AG04450 (cell line): ENCODE measurements around the gene KCNJ15. TPM values are rescaled to one million over a fixed set of nuclear protein-coding genes. Genes with fewer than 3 reads are reported as not detected.

Experiments used
- CTCF ChIA-PET: fragments of 300-600, 350-600 bp; formaldehyde crosslinking; extraction: SDS; loops from one replicate; lab custom pipeline; 2022; ENCODE audit warnings: antibody characterized with exemption, inconsistent platforms; lab: Charles Lee
- POLR2A ChIA-PET: fragments of 350-600 bp; formaldehyde crosslinking; extraction: SDS; loops from one replicate; lab custom pipeline; 2021; ENCODE audit warnings: antibody characterized with exemption, inconsistent platforms; lab: Yijun Ruan, JAX
- DNase-seq: peaks from one replicate; pipeline ENCODE4 v3.0.0-alpha.2; 2011; ENCODE audit warnings: low read depth, low spot score
- H3K27ac ChIP-seq: one replicate; pipeline ENCODE4 v1.5.1; 2012; ENCODE audit warnings: low read depth, low read length, control low read depth
- H3K27me3 ChIP-seq: one replicate; pipeline ENCODE4 v1.6.0; 2012; ENCODE audit warnings: low read length; ENCODE audit not compliant: control insufficient read depth, insufficient read depth
- H3K4me3 ChIP-seq: 2 replicates; pipeline ENCODE4 v1.5.1; 2011; ENCODE audit warnings: mild to moderate bottlenecking, low read depth, low read length, control low read depth
- H3K9me3 ChIP-seq: 2 replicates; pipeline ENCODE4 v1.5.1; 2012; ENCODE audit warnings: low read length; ENCODE audit not compliant: control insufficient read depth, insufficient read depth
- polyA plus RNA-seq: library from polyadenylated mRNA; depleted of rRNA; stranded (reverse); fragments of >200 nt; gene quantifications from 2 replicates; pipeline ENCODE4 v1.2.3, GENCODE V29; 2011
- TF ChIP-seq, protein P1 (sequence below): IDR thresholded peaks from 2 replicates; pipeline ENCODE4 v1.5.1; 2011; ENCODE audit warnings: low read depth, low read length, control low read depth, inconsistent platforms

KCNJ15 gene
- polyA plus RNA-seq, 1 experiment = 0.07 TPM

DNA sequence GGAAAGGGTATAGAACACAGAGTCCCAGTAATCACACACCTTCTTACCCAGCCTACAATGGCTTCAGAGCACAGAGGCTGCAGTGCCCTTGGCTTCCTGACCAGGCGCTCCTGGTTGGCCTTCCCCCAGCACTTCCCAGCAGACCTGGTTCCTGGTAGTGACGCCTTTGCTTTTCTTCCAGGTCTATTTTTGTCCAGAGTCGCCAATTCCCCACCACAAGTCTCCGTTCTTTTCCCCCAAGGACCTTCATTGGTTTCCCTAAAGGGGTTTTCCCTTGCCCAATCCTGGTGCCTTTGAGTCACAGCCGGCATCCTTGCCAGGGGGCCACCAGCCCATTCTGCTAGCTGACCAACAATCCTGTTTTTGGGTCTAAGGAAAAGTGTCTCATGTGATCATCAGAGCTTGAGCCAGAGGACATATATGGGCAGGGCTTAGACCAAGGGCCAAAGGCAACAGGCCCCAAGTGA is 84.8 kb downstream of the KCNJ15 start:
- TF ChIP-seq, protein P1, sequence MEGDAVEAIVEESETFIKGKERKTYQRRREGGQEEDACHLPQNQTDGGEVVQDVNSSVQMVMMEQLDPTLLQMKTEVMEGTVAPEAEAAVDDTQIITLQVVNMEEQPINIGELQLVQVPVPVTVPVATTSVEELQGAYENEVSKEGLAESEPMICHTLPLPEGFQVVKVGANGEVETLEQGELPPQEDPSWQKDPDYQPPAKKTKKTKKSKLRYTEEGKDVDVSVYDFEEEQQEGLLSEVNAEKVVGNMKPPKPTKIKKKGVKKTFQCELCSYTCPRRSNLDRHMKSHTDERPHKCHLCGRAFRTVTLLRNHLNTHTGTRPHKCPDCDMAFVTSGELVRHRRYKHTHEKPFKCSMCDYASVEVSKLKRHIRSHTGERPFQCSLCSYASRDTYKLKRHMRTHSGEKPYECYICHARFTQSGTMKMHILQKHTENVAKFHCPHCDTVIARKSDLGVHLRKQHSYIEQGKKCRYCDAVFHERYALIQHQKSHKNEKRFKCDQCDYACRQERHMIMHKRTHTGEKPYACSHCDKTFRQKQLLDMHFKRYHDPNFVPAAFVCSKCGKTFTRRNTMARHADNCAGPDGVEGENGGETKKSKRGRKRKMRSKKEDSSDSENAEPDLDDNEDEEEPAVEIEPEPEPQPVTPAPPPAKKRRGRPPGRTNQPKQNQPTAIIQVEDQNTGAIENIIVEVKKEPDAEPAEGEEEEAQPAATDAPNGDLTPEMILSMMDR = no peak
- Histone ChIP-seq H3K9me3 (no peaks in the 10 kb centered on the region), H3K27ac (no peak overlapping the region), H3K4me3 (no peak overlapping the region), H3K27me3 (no peaks in the 10 kb centered on the region)
- ChIA-PET POLR2A (no interaction called here), CTCF (interaction anchor here (2.9 kb wide), 2 partner anchors 11 to 123 kb away, joined by 18 to 19 read pairs; no protein-coding TSS in a partner anchor)
- DNase-seq = no peak

DNA sequence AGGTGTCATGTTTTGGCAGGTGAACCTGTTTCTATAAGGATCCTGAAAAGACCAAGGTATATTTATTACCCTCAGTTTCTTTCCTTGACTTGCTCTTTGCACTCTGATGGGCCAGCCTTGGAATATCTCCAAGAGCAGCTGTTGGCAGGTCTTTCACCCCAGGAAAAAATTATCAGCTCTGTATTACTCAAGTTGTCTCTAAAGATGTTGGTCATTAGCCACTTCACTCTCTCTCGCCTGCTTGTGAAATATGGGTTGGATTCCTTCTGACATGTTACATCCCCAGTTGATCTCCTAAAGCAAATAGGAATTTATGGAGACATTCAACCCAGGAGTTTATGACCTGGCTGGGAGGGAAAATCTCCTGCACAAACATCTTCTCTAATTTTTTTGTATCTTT is 85.9 kb downstream of the KCNJ15 start:
- ChIA-PET POLR2A (no interaction called here), CTCF (interaction anchor here (0.7 to 2.9 kb wide), 5 partner anchors 10 to 630 kb away, joined by 3 to 19 read pairs (median 4); no protein-coding TSS in a partner anchor)
- H3K27me3 ChIP-seq = no peaks in the 10 kb centered on the region
- no peak overlapping the region for H3K4me3 ChIP-seq
- H3K9me3 ChIP-seq = no peaks in the 10 kb centered on the region
- TF ChIP-seq, protein P1 = no peak
- DNase-seq = no peak
- no peak overlapping the region for H3K27ac ChIP-seq

DNA sequence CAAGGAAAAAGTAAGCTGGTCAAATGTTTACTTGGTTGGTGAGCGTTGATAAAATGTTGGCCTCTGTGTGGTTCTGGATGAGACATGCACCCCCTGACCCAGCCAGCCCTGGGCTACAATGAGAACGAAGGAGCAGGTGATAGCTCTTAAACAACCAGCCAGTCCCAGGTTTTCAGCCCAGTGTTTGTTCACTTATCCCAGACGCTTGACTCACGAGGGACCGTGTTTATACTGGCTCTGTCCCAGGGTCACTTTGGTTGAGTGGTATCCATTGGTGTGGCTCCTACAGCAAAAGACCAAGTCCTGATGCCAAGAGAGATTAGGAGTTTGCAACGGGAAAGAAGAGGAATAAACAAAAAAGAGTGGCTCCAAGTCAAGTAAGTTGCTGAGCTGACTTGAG is 86.9 kb downstream of the KCNJ15 start:
- CTCF ChIA-PET = interaction anchor here (0.5 to 2.9 kb wide), 7 partner anchors 9 to 622 kb away, joined by 3 to 19 read pairs (median 3); no protein-coding TSS in a partner anchor
- TF ChIP-seq, protein P1 = no peak
- Histone ChIP-seq H3K4me3 (no peak overlapping the region), H3K9me3 (no peaks in the 10 kb centered on the region), H3K27ac (no peak overlapping the region), H3K27me3 (no peaks in the 10 kb centered on the region)
- POLR2A ChIA-PET = no interaction called here
- no peak for DNase-seq

DNA sequence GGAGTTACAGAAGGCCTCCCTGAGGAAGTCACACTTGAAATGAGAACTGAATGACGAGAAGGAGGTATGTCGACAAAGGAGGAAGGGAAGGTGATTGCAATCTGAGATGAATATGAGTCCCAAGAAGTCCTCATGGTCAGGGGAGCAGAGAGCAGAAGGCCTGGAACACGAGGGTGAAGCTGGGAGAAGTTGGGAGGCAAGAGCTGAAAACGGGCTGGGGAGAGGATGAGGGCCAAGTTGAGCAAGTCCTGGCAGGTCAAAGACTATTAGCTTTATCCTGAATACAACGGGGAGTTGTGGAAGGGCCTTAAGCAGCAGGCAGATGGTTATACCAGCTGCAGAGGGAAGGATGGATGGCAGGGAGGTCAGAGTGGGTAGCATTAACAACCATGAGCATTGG is 89.5 kb downstream of the KCNJ15 start:
- Histone ChIP-seq H3K4me3 (no peak overlapping the region), H3K27ac (no peak overlapping the region), H3K9me3 (peaks cover 3% of the 10 kb centered on the region; the same call in 1 of the 2 replicates), H3K27me3 (no peaks in the 10 kb centered on the region)
- POLR2A ChIA-PET = no interaction called here
- DNase-seq = no peak
- CTCF ChIA-PET = interaction anchor here (1.1 to 1.7 kb wide), 2 partner anchors 127 to 176 kb away, joined by 3 to 6 read pairs; no protein-coding TSS in a partner anchor
- TF ChIP-seq, protein P1 = no peak

DNA sequence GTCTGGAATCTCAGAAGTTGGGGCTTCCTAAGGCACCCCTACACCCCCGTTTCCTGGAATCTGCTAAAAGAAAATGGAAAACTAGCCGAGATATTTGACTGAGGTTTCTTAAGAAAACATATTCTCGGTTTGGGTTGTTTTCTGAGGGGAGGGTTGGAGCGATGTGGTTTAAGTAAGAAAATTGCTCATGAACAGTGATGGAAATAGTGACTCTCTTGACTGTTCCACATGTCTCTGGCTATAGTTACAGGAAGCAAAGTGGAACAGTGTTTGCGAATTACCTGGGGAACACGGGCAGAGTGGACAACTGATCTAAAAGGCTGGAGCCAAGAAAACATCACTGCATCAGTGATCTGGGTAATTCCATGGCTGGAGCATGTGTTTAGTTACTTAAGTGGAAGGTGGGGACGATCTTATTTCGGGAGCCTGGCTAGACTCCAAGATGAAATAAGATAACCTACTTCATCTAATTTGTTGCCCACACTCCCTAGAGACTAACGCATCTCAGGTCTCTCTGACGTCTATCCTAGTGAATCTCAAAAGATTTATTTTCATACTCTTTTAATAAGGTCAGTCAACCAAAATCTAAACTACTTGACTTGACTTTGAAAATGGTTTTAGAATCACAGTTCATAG is 92.4 kb downstream of the KCNJ15 start:
- ChIA-PET CTCF (interaction anchor here (1.5 to 9.4 kb wide), 3 partner anchors 130 to 190 kb away, joined by 6 to 353 read pairs (median 123); no protein-coding TSS in a partner anchor), POLR2A (no interaction called here)
- Histone ChIP-seq H3K27me3 (no peaks in the 10 kb centered on the region), H3K9me3 (peaks cover 3% of the 10 kb centered on the region; the same call in 1 of the 2 replicates), H3K27ac (no peak overlapping the region), H3K4me3 (no peak overlapping the region)
- TF ChIP-seq, protein P1 = no peak
- no peak for DNase-seq
